GM19025 (cell line): Measurements from ENCODE around the gene LCN10.
"Not testable (repeated sequence)": the region's sequence is repeated elsewhere in the genome, so short reads cannot be mapped to it uniquely, and the experiment has no call there.

Experiments
- ATAC-seq: cut with Tn5 transposase; IDR thresholded peaks from one replicate; pipeline ENCODE4 v1.9.1; 2021; ENCODE audit warnings: mild to moderate bottlenecking, low read depth, moderate library complexity; ENCODE audit not compliant: unreplicated experiment

The LCN10 gene

GRCh38 chr9:136707011-136707410, 35.7 kb downstream of the LCN10 start:
- ATAC-seq: no peak

DNA sequence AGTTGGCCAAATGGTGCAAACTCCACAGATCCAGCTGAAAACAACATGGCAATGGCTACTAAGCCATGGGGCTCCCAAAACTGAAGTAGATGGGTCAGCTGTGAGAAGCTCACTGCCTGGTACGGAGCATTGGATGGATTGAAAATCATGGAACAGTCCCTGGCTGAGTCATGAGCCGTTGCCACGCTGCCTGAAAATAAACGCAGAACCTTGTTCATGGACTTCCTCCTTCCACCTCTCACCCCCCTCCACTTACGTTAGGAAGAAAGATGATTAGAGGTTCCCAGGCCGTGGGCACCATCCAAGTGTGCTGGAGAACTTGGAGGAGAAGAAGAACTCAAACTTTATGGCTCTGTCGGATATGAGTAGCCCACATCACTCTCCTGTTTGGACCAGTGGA, 37.2 kb downstream of the LCN10 start:
- ATAC-seq: no peak

DNA sequence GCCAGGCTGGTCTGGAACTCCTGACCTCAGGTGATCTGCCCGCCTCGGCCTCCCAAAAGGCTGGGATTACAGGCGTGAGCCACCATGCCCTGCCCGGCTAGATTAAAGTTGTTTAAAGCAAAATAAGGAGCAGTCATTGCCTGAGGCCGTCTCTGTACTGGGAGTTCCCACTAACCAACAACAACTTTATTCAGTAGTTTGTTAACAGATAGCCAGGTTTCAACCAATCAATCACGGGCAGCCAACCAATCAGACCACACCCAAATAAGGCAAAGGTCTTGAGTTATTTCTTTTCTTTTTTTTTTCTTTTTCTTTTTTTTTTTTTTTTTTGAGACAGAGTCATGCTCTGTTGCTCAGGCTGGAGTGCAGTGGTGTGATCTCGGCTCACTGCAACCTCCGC, 38.0 kb downstream of the LCN10 start:
- ATAC-seq: not testable (repeated sequence)

DNA sequence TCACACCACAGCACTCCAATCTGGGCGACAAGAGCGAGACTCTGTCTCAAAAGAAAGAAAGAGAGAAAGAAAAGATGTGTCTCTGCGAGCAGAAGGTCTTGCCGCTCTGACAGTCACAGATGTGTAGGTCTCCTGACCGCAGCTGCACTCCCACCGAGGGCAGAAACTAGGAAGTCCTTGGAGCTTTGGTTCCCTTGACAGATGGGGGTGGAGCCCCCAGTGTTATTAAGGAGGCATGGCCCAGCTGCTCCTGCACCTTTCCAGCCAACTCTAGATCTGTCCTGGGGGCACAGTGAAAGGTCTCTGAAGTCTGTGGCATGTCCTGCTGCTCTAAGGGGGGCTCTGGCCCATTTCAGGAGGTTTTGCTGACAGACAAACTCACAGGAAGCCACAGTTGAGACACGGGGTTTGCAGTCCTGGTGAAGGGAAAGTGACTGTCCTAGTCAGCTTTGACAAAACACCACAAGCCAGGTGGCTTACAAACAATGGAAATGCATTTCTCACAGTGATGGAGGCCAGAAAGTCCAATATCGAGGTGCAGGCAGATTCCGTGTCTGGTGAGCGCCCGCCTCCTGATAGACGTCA, 39.4 kb downstream of the LCN10 start:
- ATAC-seq: no peak

DNA sequence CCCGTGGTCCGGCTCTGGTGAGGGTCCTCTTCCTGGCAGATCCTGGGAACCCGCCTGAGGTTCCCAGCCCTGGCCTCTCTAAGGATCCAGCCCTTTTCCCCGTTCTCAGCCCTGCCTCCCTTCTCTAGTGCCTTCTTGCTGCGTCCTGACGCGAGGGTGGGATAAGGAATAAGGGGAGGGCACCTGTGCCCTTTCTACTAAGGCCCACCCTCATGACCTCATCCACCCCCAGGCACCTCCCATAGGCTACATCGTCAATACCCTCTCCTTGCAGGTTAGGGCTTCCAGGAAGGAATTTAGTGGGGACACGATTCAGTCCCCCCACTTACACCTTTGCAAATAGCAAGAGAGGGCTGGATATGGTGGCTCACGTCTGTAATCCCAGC, 41.1 kb downstream of the LCN10 start:
- no peak for ATAC-seq

- ATAC-seq: no peak
Measured at GRCh38 chr9:136700959-136701667, 41.6 kb downstream of the LCN10 start.

- no peak for ATAC-seq
Measured at GRCh38 chr9:136700304-136700703, 42.4 kb downstream of the LCN10 start.

- ATAC-seq: no peak
Measured at GRCh38 chr9:136698635-136699246, 44.0 kb downstream of the LCN10 start.

GRCh38 chr9:136697821-136698526, 44.8 kb downstream of the LCN10 start:
- no peak for ATAC-seq

DNA sequence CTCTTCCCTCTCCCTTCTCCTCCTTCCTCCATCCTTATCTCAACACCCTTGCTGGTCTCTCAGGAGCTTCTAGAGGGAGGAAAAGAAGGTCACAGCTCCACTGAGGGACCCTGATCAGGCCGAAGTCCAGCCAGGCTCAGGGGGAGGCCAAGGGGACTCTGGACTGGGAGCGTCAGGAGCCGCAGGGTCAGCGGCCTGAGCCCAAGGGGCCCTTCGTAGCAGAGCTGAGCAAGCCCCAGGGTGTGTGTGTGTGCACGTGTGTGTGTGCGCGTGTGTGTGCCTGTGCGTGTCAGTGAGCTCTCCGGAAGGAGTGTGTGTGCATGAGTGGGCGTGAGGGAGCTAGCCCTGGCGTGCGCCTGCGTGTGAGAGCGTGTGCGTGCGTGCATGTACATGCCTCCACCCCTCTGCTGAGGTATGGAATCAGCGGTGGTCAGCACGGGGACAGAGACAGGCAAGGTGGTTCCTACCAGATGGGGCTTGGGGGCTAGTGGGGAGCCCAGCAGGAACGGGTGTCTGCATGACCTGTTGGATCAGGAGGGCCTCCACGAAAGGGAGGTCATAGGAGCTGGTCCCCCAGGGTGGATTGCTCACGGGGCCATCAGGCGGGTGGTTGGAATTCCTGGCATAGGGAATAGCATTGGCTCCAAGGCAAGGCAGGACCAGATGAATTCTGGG, 45.5 kb downstream of the LCN10 start:
- ATAC-seq: no peak

DNA sequence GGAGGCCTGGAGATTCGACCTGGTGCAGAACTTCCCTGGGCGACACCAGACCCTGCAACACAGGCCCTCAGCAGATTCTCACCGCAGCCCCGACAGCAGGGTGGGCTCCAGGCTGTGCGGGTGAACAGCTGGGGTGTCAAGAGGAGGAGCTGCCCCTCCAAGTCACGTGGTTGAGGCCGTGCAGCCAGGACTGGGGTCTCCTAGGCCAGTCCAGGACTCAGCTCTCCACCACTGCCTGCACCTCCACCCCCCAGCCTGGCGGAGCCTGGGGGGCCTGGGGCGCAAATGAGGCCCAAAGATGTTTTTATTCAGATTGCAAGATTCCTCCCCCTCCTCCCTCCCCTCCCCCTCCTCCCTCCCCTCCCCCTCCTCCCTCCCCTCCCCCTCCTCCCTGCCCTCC, 46.2 kb downstream of the LCN10 start:
- ATAC-seq: no peak

- ATAC-seq: no peak
Measured at GRCh38 chr9:136695955-136696354, 46.8 kb downstream of the LCN10 start.

- ATAC-seq: no peak
Measured at GRCh38 chr9:136695435-136695895, 47.3 kb downstream of the LCN10 start.

GRCh38 chr9:136694872-136695247, 47.9 kb downstream of the LCN10 start:
- no peak for ATAC-seq

GRCh38 chr9:136694163-136694871, 48.4 kb downstream of the LCN10 start:
- no peak for ATAC-seq

- ATAC-seq: no peak
Measured at GRCh38 chr9:136693490-136694162, 49.1 kb downstream of the LCN10 start.

- ATAC-seq: no peak
Measured at GRCh38 chr9:136693135-136693489, 49.6 kb downstream of the LCN10 start.

DNA sequence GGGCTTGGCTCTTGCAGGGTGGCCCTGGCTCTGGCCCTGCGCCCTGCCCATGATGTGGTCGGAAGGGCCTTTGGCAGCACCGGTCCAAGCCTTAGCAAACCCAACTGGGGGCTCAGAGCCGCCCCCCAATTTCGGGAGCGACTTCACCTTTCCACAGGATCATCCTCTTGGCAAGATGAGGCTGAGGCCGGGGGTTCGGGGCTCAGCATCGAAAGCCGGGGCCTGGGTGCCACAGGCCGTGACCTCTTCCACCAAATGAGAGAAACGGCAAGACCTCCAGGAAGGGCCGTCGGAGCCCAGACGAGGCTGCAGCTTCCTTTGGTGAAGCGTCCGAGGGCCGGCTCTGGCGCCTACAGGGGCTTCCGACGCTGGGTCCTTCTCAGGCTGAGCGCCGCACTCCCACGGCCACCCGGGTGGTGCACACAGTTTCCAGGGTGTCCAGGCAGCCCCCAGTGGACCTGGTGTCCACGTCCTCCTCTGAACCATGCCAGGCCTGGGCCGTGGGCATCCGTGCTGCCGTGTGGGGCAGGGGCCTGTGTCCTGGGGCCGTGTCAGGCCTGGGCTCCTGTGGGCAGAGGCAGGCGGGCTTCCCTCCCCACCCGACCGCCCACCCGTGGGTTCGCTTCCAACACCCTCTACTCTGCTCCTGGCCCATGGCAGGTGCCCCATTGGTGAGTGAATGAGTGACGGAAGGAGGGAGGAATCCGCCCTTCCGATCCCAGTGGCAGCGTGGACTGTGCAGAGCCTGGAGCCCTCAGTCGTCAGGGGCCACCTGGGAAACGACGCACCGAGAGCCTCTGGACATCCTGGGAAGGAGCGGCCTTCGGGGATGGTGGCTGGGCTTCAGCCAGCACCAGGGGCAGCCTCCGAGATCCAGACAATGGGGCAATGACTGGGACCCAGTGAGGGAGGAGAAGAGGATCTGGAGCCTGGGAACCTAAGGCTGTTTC, 50.3 kb downstream of the LCN10 start:
- ATAC-seq: no peak
